Liver (tissue), 9 donors: ENCODE data around the gene APLN. TPM values are rescaled to one million over a fixed set of nuclear protein-coding genes. Genes with fewer than 3 reads are reported as not detected.

Source experiments
- DNase-seq: peaks from one replicate; pipeline ENCODE4 v3.0.0-alpha.2; 2017; ENCODE audit warnings: low spot score
- H3K27ac ChIP-seq, 2 donors: one replicate each; pipeline ENCODE4 v1.7.0; 2013; ENCODE audit warnings: inconsistent platforms in 2 of 2, low read length in 2 of 2, control low read depth in 1 of 2, low read depth in 1 of 2, mild to moderate bottlenecking in 1 of 2
- H3K27me3 ChIP-seq, 4 donors: one replicate each; pipeline versions ENCODE4 v1.6.1 to v1.7.0; 2013; ENCODE audit warnings: low read length in 3 of 4, inconsistent platforms in 1 of 4, mild to moderate bottlenecking in 1 of 4, moderate library complexity in 1 of 4; ENCODE audit not compliant: control insufficient read depth in 4 of 4, insufficient read depth in 4 of 4
- H3K36me3 ChIP-seq, 4 donors: one replicate each; pipeline versions ENCODE4 v1.6.1 to v1.7.0; 2013; ENCODE audit warnings: low read length in 3 of 4, mild to moderate bottlenecking in 3 of 4, low read depth in 1 of 4, moderate library complexity in 1 of 4; ENCODE audit not compliant: control insufficient read depth in 4 of 4, insufficient read depth in 3 of 4
- H3K4me1 ChIP-seq, 4 donors: one replicate each; pipeline versions ENCODE4 v1.6.1 to v1.7.0; 2013; ENCODE audit warnings: low read length in 3 of 4, mild to moderate bottlenecking in 3 of 4, moderate library complexity in 1 of 4; ENCODE audit not compliant: control insufficient read depth in 4 of 4, insufficient read depth in 4 of 4
- H3K4me3 ChIP-seq, 3 donors: one replicate each; pipeline versions ENCODE4 v1.6.1 to v1.7.0; 2013; ENCODE audit warnings: low read length in 3 of 3, control low read depth in 1 of 3, low read depth in 1 of 3, mild to moderate bottlenecking in 1 of 3
- H3K9ac ChIP-seq, 2 donors: one replicate each; pipeline ENCODE4 v1.7.0; 2013; ENCODE audit warnings: low read length in 2 of 2, mild to moderate bottlenecking in 2 of 2, moderate library complexity in 2 of 2, control low read depth in 1 of 2, low read depth in 1 of 2
- H3K9me3 ChIP-seq, 4 donors: one replicate each; pipeline versions ENCODE4 v1.6.1 to v1.7.0; 2013; ENCODE audit warnings: low read length in 3 of 4; ENCODE audit not compliant: control insufficient read depth in 4 of 4
- ATF3 ChIP-seq: IDR thresholded peaks from 2 replicates; pipeline ENCODE4 v1.6.1; 2016; ENCODE audit warnings: antibody characterized with exemption
- EGR1 ChIP-seq, 2 donors: IDR thresholded peaks; 2 replicates each; pipeline ENCODE4 v1.6.1; 2016 to 2018; ENCODE audit warnings: antibody characterized with exemption in 2 of 2, low read depth in 2 of 2
- FOXA1 ChIP-seq: IDR thresholded peaks from 2 replicates; pipeline ENCODE4 v1.6.1; 2016; ENCODE audit warnings: antibody characterized with exemption
- FOXA2 ChIP-seq: IDR thresholded peaks from 2 replicates; pipeline ENCODE4 v1.6.1; 2016; ENCODE audit warnings: antibody characterized with exemption
- GABPA ChIP-seq, 2 donors: IDR thresholded peaks in 1 of 2; conservative IDR thresholded peaks in 1 of 2; 2 replicates each; pipeline ENCODE4 v1.6.1; 2016; ENCODE audit warnings: antibody characterized with exemption in 2 of 2, mild to moderate bottlenecking in 1 of 2, moderate library complexity in 1 of 2
- HNF4A ChIP-seq, 2 donors: conservative IDR thresholded peaks; 2 replicates each; pipeline ENCODE4 v1.6.1; 2016; ENCODE audit warnings: antibody characterized with exemption in 2 of 2, mild to moderate bottlenecking in 2 of 2
- HNF4G ChIP-seq: IDR thresholded peaks from 2 replicates; pipeline ENCODE4 v1.6.1; 2016; ENCODE audit warnings: antibody characterized with exemption
- JUND ChIP-seq, 2 donors: IDR thresholded peaks; 2 replicates each; pipeline ENCODE4 v1.6.1; 2016; ENCODE audit warnings: antibody characterized with exemption in 2 of 2
- NR2F2 ChIP-seq: IDR thresholded peaks from 2 replicates; pipeline ENCODE4 v1.6.1; 2016; ENCODE audit warnings: antibody characterized with exemption
- RAD21 ChIP-seq, 2 donors: IDR thresholded peaks; 2 replicates each; pipeline ENCODE4 v1.6.1; 2016; ENCODE audit warnings: antibody characterized with exemption in 2 of 2, mild to moderate bottlenecking in 2 of 2
- RXRA ChIP-seq, 2 donors: IDR thresholded peaks; 2 replicates each; pipeline ENCODE4 v1.6.1; 2017 to 2018; ENCODE audit warnings: antibody characterized with exemption in 2 of 2, mild to moderate bottlenecking in 1 of 2
- SP1 ChIP-seq: IDR thresholded peaks from 2 replicates; pipeline ENCODE4 v1.6.1; 2018; ENCODE audit warnings: antibody characterized with exemption, mild to moderate bottlenecking
- TAF1 ChIP-seq: conservative IDR thresholded peaks from 2 replicates; pipeline ENCODE4 v1.6.1; 2016; ENCODE audit warnings: antibody characterized with exemption, mild to moderate bottlenecking
- YY1 ChIP-seq: IDR thresholded peaks from 2 replicates; pipeline ENCODE4 v1.6.1; 2016; ENCODE audit warnings: antibody characterized with exemption, mild to moderate bottlenecking
- WGBS: extraction: QIAGEN DNeasy Blood & Tissue Kit; methylation state at CpG from one replicate; pipeline ENCODE4 v1.1.7; 2013; 5-methylcytosine and 5-hydroxymethylcytosine counted together
- polyA plus RNA-seq, 2 donors: library from polyadenylated mRNA; stranded (reverse) in 1 of 2; unstranded in 1 of 2; fragments of 200-250 nt in 1 of 2; fragments of >200 nt in 1 of 2; fragmentation: Nextera tagmentation in 1 of 2; extraction: Ambion mirVana in 1 of 2; gene quantifications; one replicate each; pipeline versions ENCODE4 v1.2.1 to v1.2.3, GENCODE V29; 2013 to 2015
- total RNA-seq, 2 donors: library from RNA; depleted of rRNA; stranded (reverse); fragments of >200 nt; gene quantifications; one replicate each; pipeline ENCODE4 v1.2.3, GENCODE V29; 2014
- TF ChIP-seq, protein P1 (sequence below): IDR thresholded peaks from 2 replicates; pipeline ENCODE4 v1.6.1; 2016; ENCODE audit warnings: antibody characterized with exemption
- TF ChIP-seq, protein P2 (sequence below): IDR thresholded peaks from 2 replicates; pipeline ENCODE4 v1.6.1; 2016; ENCODE audit warnings: antibody characterized with exemption, mild to moderate bottlenecking
- TF ChIP-seq, protein P3 (sequence below): fragments of 150-350 bp; IDR thresholded peaks from 2 replicates; pipeline ENCODE4 v1.5.1; 2017; ENCODE audit warnings: improper control_type of control experiment, low read depth, low read length; ENCODE audit not compliant: missing input control
- donor health status: healthy.
- donor health status: healthy.
- donor health status: healthy.
- donor health status: healthy.
- donor health status: healthy.

APLN gene
- total and polyA plus RNA-seq, 4 donors, result 0.19 to 0.33 TPM; not detected in 2

DNA sequence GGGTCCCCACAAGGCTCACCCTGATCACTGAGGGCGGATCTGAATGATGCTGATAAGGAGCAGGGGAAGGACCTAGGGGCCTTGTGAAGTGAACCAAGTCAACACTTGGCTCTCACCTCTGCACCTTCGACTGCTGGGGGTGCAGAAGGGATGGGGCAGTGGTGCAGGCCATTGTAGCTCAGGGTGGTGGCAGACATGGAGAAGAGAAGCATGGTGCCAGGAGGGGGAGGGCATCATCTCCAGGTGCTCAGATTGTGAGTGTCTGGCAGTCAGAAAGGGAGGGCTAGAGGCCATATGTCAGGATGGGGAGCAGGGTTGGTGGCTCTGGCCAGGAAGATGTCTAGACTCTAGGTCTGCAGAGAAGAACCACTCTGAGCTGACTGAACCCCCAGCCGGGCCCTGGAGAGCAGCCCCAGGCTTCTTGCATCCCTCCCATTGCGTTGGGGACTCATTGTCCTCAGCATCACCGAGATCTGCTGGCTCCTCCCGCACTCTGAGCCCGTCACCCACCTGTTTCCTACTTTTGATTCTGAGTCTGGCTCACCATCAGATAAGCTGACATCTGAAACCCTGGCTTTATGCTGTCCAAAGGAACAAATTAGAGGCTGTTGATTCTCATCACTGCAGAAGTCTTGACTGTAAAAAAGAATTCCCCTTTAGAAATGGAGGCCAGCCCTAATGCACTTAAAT, 3.8 kb downstream of the APLN start:
- H3K4me1 ChIP-seq, result peaks cover 6 to 34% (median 22%) of the 10 kb centered on the region in 4 donors
- no peaks in the 10 kb centered on the region for H3K36me3 ChIP-seq
- TF ChIP-seq NR2F2, result no peak
- TF ChIP-seq HNF4G, result no peak
- DNase-seq, result no peak
- H3K27ac ChIP-seq, result no peak overlapping the region
- H3K27me3 ChIP-seq, result peaks cover 0 to 3% (median 0%) of the 10 kb centered on the region in 4 donors
- 91% methylated on average over 7 of the region's 7 CpGs for WGBS
- no peak overlapping the region for H3K4me3 ChIP-seq
- H3K9ac ChIP-seq, result no peak overlapping the region
- no peaks in the 10 kb centered on the region for H3K9me3 ChIP-seq

- Histone ChIP-seq H3K4me1 (peaks cover 6 to 34% (median 22%) of the 10 kb centered on the region in 4 donors), H3K9ac (no peak overlapping the region), H3K36me3 (no peaks in the 10 kb centered on the region), H3K27ac (no peak overlapping the region), H3K9me3 (no peaks in the 10 kb centered on the region), H3K4me3 (no peak overlapping the region), H3K27me3 (peaks cover 0 to 3% (median 0%) of the 10 kb centered on the region in 4 donors)
- WGBS, result 96% methylated on average over 3 of the region's 3 CpGs
- TF ChIP-seq EGR1 (IDR thresholded peaks at IDR 0.05; ENCODE audit: low read depth in 2 of 2), result no peak
- TF ChIP-seq FOXA1, result no peak
- no peak for TF ChIP-seq NR2F2
- TF ChIP-seq TAF1, result no peak
- DNase-seq, result no peak
Observed at GRCh38 chrX:129650183-129650689, 4.5 kb downstream of the APLN start.

GRCh38 chrX:129649268-129650182, 5.2 kb downstream of the APLN start:
- Histone ChIP-seq H3K9me3 (no peaks in the 10 kb centered on the region), H3K4me1 (peaks cover 4 to 27% (median 19%) of the 10 kb centered on the region in 4 donors), H3K9ac (no peak overlapping the region), H3K36me3 (no peaks in the 10 kb centered on the region), H3K4me3 (no peak overlapping the region), H3K27ac (no peak overlapping the region), H3K27me3 (peaks cover 0 to 3% (median 0%) of the 10 kb centered on the region in 4 donors)
- no peak for DNase-seq
- 90% methylated on average over 9 of the region's 9 CpGs for WGBS
- TF ChIP-seq, protein P1, sequence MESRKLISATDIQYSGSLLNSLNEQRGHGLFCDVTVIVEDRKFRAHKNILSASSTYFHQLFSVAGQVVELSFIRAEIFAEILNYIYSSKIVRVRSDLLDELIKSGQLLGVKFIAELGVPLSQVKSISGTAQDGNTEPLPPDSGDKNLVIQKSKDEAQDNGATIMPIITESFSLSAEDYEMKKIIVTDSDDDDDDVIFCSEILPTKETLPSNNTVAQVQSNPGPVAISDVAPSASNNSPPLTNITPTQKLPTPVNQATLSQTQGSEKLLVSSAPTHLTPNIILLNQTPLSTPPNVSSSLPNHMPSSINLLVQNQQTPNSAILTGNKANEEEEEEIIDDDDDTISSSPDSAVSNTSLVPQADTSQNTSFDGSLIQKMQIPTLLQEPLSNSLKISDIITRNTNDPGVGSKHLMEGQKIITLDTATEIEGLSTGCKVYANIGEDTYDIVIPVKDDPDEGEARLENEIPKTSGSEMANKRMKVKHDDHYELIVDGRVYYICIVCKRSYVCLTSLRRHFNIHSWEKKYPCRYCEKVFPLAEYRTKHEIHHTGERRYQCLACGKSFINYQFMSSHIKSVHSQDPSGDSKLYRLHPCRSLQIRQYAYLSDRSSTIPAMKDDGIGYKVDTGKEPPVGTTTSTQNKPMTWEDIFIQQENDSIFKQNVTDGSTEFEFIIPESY, result no peak
- no peak for TF ChIP-seq HNF4A (conservative IDR thresholded peaks at IDR 0.05)
- TF ChIP-seq NR2F2, result no peak
- TF ChIP-seq TAF1, result no peak
- TF ChIP-seq, protein P2, sequence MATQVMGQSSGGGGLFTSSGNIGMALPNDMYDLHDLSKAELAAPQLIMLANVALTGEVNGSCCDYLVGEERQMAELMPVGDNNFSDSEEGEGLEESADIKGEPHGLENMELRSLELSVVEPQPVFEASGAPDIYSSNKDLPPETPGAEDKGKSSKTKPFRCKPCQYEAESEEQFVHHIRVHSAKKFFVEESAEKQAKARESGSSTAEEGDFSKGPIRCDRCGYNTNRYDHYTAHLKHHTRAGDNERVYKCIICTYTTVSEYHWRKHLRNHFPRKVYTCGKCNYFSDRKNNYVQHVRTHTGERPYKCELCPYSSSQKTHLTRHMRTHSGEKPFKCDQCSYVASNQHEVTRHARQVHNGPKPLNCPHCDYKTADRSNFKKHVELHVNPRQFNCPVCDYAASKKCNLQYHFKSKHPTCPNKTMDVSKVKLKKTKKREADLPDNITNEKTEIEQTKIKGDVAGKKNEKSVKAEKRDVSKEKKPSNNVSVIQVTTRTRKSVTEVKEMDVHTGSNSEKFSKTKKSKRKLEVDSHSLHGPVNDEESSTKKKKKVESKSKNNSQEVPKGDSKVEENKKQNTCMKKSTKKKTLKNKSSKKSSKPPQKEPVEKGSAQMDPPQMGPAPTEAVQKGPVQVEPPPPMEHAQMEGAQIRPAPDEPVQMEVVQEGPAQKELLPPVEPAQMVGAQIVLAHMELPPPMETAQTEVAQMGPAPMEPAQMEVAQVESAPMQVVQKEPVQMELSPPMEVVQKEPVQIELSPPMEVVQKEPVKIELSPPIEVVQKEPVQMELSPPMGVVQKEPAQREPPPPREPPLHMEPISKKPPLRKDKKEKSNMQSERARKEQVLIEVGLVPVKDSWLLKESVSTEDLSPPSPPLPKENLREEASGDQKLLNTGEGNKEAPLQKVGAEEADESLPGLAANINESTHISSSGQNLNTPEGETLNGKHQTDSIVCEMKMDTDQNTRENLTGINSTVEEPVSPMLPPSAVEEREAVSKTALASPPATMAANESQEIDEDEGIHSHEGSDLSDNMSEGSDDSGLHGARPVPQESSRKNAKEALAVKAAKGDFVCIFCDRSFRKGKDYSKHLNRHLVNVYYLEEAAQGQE, result no peak
- TF ChIP-seq FOXA2, result no peak
- TF ChIP-seq, protein P3, sequence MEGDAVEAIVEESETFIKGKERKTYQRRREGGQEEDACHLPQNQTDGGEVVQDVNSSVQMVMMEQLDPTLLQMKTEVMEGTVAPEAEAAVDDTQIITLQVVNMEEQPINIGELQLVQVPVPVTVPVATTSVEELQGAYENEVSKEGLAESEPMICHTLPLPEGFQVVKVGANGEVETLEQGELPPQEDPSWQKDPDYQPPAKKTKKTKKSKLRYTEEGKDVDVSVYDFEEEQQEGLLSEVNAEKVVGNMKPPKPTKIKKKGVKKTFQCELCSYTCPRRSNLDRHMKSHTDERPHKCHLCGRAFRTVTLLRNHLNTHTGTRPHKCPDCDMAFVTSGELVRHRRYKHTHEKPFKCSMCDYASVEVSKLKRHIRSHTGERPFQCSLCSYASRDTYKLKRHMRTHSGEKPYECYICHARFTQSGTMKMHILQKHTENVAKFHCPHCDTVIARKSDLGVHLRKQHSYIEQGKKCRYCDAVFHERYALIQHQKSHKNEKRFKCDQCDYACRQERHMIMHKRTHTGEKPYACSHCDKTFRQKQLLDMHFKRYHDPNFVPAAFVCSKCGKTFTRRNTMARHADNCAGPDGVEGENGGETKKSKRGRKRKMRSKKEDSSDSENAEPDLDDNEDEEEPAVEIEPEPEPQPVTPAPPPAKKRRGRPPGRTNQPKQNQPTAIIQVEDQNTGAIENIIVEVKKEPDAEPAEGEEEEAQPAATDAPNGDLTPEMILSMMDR, result no peak
- no peak for TF ChIP-seq GABPA (IDR thresholded peaks at IDR 0.05 in 1 of 2, conservative IDR thresholded peaks at IDR 0.05 in 1 of 2)
- TF ChIP-seq EGR1 (IDR thresholded peaks at IDR 0.05; ENCODE audit: low read depth in 2 of 2), result no peak
- no peak for TF ChIP-seq JUND (IDR thresholded peaks at IDR 0.05)
- no peak for TF ChIP-seq ATF3
- no peak for TF ChIP-seq HNF4G
- TF ChIP-seq RXRA (IDR thresholded peaks at IDR 0.05), result no peak
- TF ChIP-seq YY1, result no peak
- TF ChIP-seq SP1, result no peak
- TF ChIP-seq RAD21 (IDR thresholded peaks at IDR 0.05), result no peak
- no peak for TF ChIP-seq FOXA1
